ENCODE results near the gene ZFYVE21.
"Not testable (repeated sequence)": the region's sequence is repeated elsewhere in the genome, so short reads cannot be mapped to it uniquely, and the experiment has no call there.

The ZFYVE21 gene

DNA sequence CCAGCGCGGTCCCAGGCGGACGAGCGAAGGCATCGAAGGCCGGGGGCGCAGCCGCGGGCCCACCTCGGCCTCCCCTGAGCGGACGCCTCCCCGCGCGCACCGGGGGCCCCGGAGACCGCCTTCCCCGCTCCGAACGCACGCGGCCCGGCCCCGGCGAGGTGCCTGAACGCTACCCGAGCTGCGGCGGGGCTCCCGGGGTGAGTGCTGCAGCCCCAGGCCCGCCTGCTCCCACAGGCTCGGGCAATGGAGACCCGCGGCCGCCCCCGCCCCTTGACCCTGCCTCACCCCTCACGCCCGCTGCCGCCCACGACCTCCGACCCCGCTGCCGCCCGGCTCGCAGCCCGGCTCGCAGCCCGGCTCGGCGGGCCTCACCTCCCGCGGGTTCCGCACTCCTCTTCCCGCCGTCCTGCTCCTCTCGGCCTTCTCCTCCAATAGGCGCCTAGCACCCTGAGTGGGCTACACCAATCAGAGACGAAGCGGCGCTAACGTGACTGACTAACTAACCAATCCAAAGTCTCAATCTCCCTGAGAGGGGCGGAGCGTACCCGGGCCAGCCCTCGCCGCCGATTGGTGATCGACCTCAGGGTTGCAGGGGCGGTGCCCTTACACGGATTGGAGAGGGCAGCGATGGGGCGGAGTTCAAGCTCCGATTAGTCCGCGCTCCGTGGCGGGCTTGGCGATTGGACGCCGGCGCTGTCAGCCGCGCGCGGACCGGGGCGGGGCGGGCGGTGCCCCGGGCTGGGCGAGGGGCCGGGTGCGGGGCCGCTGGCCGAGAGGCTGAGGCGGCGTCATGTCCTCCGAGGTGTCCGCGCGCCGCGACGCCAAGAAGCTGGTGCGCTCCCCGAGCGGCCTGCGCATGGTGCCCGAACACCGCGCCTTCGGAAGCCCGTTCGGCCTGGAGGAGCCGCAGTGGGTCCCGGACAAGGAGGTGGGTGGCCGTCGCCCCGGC lies at the start of gene ZFYVE21, which contains the start of gene XRCC3:
ZFYVE21 (plus strand) TSS at position 759 of the 949 bp plus-strand sequence; CDS start at position 791, 32 bp downstream.
XRCC3 (minus strand) TSS at position 400 of the 949 bp plus-strand sequence. CDS start 4,364 bp downstream, outside the sequence.
- DNase-seq, result peak; percentile 96

- no peak for DNase-seq
These were observed 47.9 kb upstream of the ZFYVE21 start for GRCh38 chr14:103667671-103668070.

DNA sequence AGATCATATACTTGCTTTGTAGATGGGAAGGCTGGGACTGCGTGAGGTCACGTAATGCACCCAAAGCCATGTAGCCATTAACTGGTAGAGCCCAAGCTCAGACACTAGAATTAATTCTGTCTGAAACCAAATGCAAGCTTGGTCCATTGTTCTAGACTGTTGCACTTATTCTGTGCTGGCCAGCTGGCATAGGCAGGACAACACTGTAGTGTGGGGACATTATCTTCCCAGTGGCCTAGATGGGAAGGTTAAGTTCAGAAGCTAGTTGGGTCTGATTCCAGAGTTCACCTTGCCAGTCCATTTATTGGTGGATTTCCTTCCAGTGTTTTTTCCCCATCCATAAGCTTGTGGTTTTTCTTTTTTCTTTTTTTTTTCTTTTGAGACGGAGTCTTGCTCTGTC lies 47.5 kb upstream of the ZFYVE21 start:
- DNase-seq, result no peak

DNA sequence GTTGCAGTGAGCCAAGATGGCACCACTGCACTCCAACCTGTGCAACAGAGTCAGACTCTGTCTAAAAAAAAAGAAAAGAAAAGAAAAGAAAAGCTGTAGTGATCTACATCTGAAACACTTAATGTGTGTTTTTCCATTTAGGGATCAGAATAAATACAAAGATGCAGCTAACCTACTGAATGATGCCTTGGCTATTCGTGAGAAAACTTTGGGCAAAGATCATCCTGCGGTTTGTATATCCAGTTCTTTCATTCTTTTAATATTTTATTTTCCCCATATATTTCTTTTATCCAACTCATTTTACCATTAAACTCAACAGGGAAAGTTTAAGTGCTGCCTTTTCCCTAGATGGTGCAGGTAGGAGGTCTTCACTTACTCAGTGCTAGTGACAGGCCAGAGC lies 46.2 kb upstream of the ZFYVE21 start:
- DNase-seq, result no peak

DNA sequence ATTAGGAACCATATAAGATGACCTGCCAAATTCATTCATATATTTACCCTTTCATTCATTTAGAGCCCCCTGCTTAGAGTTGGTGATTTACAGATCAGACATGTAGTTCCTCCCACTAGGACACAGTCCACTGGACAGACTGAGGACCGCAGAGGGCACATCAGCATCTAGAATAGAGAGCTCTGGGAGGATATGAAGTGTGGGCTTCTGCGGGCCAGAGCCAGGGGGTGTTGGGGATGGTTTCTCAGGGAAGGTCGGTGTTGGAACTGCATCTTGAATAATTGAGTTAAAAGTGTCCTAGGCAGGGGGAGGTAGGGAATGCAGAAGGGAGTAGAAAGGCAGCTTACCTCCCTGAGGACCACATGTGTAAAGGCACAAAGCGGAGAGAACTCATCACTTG lies 43.7 kb upstream of the ZFYVE21 start:
- no peak for DNase-seq

DNA sequence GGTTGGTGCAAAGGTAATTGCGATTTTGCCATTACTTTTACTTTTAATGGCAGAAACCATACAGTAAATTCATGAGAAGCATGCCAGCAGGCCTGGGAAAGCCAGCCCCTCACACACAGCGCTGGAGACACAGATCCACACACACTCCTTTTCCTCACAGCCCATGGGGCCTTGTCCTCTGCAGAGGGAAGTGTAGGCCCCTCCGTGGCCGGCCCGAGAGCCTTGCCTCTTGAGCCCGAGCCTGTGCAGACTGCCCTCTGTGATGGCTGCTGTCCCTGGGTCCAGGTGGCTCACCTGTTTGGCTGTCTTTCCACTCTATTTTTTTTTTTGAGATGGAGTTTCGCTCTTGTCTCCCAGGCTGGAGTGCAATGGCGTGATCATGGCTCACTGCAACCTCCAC lies 39.7 kb upstream of the ZFYVE21 start:
- DNase-seq, result no peak

- no peak for DNase-seq
These were observed 38.5 kb upstream of the ZFYVE21 start for GRCh38 chr14:103676881-103677675.

DNA sequence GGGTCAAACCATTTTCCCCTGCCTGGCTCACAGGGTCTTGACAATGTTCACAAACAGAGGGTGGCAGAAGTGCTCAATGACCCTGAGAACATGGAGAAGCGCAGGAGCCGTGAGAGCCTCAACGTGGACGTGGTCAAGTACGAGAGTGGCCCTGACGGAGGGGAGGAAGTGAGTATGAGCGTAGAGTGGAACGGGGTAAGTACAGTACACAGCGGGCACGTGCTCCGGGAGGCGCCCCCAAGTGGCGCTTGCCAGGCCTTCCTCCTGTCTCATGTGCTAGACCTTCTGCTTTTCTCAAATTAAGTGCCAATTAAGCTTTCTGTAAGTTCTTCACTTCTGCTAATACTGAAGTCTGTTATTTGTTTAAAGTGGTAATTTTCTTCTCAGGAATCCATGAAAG lies 36.3 kb upstream of the ZFYVE21 start:
- no peak for DNase-seq

GRCh38 chr14:103680491-103681231 lies 34.9 kb upstream of the ZFYVE21 start:
- DNase-seq, result no peak

DNA sequence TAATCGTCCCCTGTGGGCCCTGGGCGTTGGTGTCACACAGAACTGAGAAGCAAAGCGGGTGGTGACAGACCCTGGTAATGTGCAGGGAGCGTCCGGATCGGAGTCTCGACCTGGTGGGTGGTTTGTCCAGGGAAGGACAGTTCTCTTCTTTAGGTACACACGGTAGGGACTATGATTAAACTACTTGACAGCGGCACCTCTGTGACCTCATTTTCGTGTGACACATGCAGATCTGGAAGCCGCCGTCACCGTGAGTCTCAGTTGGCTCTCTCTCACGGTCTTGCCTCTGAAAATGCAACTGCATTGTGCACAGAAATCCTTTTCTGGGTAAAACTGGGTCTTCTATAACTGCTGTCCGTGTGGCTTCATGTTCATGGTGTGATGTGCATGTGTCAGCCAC lies 32.5 kb upstream of the ZFYVE21 start:
- DNase-seq, result no peak

DNA sequence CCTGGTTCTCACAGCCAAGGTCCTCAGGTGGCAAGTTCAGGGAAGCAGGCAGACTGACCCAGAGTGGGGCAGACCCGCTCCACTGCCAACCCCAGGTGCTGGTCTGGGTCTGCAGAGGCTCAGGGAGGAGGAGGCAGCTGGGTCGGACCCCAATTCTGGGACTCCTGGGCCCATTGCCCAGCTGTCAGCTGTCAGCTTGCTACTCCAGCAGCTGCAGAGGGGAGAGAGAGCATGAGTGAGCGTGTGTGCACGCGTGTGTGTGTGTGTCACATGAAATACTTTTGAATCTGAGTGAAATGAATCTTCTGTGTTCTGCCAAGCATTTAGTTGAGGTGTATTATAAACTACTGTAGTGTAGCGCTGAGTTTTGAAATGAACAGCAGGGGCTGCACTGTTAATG lies 31.1 kb upstream of the ZFYVE21 start:
- DNase-seq, result no peak

DNA sequence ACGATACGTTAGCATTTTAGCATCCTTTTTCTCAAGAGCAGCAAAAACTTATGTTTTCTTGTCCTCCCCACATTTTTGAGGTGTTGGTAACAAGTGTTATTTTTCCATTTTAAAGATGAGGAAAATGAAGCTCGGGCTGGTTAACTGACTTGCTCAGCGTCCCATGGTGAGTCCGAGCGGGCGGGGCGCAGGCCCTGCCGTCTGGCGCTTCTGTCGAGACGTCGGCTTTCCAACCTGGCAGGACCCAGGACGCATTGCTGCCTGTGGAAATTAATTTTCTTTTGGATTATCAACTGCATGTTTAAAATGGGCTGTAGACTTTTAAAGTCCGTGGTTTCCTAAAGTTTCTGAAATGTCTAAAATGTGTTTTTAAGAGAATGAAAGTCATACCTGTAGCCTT lies 30.7 kb upstream of the ZFYVE21 start:
- no peak for DNase-seq

DNA sequence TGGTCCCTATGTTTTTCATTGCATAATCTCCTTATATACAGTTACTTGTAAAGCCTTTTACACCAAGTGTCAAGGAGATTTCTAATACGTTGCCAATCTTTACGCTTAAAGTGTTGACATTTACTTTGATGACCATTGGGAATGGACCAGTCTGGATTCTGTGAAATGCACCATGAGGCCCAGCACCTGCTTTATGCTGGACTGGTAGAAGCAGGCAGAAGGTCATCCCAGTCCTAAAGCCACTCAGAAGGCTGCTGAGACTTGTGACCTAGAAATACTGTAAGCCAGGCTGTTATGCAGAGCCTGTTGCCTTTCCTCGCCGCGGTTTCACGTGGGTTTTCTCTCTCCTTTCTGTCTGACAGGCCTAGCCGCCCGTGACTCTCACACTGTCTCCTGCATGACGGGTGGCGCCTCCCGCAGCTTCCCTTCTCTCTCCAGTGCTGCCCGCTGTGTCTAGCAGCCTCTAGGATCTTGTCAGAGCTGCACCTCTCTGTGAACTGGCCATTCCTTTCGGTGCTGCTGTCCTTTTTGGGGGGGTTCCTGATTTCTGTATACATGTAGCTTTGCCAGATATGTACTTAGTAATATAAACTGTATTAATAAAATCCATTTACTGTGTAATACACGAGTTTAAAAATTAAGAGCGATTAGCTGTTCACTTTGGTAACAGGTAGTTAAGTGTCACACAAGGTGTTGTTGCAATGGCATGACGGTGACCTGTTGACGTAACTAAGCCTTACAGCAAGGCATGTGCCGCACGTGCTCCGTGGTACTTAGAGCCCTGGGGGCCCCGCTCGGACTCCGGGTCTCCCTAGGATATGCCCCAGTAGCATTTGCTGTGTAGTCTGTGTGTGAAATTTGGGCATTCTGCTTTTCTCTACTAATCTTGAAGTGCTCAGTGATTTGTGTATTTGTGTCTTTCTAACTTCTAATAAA lies 30.1 kb upstream of the ZFYVE21 start:
- no peak for DNase-seq

DNA sequence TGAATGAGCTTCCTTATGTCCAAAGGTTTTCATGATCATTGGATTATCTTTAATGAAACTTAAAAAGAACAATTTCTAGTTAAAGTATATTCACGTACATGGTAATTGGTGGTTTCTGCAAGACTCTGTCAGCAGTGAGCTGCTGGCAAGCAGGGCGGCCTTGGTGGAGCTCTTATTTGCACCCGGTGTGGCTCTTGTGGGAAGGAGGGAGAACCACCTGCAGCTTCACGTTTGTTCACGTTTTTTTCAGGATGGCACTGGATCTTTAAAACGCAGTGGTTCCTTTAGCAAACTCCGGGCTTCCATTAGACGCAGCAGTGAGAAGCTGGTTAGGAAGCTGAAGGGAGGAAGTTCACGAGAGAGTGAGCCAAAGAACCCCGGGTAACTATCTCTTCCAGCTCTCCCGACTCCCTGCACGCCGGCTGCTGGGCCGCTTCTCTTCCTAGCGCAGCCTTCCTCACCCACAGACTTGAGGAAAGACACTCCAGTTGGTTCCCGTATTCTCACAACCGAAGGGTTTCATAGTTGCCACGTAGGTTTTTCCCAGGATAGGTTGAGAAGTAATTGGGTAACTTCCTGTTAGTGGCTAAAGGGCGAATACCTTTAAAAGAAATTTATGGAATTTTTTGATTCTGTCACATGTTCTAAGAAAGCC lies 28.7 kb upstream of the ZFYVE21 start:
- DNase-seq, result no peak

GRCh38 chr14:103687712-103688111 lies 27.9 kb upstream of the ZFYVE21 start:
- no peak for DNase-seq

GRCh38 chr14:103688441-103688840 lies 27.2 kb upstream of the ZFYVE21 start:
- DNase-seq, result no peak

DNA sequence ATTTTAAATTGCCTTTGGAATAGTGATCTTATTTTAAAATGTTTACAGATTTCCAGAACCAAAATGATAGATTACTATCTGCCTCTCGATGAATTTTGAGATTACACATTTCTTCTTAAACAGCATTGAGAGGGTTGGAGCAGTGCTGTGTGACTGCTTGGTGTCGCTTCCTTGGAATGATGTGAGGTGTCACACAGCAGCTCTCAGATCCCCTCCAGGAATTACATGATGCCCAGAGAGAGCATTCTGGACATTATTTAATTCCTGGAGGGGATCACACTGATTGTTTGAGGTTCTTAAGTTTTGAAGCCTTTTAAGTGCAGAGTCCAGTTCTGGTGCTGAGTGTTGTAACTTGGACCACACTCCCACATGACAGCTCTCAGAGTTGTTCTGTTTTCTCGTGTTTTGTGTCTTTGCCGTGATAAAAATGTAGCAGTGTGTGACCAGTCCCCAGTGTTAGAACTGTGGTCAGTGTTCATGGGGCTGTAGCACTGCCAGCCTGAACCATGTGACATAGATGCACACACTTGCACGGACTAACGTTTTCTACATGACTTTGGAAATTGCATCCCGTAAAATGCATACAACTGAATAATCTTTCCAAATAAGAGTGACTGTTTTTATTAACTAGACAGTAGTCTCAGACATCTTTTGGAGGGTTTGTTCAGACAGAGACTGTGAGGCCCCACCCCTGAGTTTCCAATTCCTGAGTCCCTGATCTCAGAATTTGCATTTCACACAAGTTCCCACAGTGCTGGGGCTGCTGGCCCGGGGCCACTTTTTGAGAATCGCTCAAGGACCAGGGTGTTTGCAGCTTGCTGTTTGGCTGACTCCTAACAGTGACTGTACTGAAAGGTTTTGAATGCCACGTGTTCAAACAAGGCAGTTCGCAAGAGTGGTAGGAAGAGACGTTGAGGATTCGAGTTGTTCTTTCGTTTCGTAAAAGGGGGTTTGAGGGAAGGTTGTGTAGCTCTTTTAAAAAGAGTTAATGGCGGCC lies 26.4 kb upstream of the ZFYVE21 start:
- DNase-seq, result no peak

GRCh38 chr14:103690332-103690731 lies 25.3 kb upstream of the ZFYVE21 start:
- no peak for DNase-seq

DNA sequence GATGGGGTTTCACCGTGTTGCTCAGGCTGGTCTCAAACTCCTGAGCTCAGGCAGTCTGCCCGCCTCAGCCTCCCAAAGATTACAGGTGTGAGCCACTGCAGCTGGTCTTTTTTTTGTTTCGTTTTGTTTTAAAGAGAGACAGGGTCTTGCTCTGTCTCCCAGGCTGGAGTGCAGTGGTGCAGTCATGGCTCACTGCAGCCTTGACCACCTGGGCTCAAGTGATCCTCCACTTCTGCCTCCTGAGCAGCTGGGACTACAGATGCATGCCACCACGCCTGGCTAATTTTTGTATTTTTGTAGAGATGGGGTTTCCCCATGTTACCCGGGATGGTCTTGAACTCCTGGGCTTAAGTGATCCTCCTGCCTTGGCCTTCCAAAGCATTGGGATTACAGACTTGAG lies 24.0 kb upstream of the ZFYVE21 start:
- DNase-seq, result not testable (repeated sequence)

DNA sequence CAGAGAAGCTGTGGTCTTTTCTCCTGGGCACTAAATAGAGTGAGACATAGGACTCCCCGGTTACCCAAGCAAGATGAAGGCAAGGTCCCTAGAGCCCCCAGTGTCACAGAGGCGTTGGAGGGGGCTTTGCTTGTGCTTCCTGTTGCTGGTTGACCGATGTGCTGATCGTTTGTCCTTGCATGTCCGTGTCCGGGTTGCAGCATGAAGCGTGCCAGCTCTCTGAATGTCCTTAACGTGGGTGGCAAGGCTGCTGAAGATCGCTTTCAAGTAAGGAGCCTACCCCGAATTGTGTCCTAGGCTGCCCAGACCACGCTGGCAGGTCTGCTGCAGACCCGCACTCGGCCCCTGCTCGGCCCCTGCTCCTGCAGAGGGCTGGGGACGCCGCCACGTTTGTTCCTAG lies 23.5 kb upstream of the ZFYVE21 start:
- DNase-seq, result no peak

Measured in NCI-H1417 treated with DMSO at 0.1 percent for 48 hours (cell line).